ENCODE measurements around the gene PSMC3. TPM values are rescaled to one million over a fixed set of nuclear protein-coding genes. Genes with fewer than 3 reads are reported as not detected.

Gene PSMC3
- total and polyA plus RNA-seq, 2 of the 13 experiments (the other 11 are each of a cell fraction or from before 2014, with no cell fraction given) = 75.8 to 214 TPM

- TF ChIP-seq, protein P1, sequence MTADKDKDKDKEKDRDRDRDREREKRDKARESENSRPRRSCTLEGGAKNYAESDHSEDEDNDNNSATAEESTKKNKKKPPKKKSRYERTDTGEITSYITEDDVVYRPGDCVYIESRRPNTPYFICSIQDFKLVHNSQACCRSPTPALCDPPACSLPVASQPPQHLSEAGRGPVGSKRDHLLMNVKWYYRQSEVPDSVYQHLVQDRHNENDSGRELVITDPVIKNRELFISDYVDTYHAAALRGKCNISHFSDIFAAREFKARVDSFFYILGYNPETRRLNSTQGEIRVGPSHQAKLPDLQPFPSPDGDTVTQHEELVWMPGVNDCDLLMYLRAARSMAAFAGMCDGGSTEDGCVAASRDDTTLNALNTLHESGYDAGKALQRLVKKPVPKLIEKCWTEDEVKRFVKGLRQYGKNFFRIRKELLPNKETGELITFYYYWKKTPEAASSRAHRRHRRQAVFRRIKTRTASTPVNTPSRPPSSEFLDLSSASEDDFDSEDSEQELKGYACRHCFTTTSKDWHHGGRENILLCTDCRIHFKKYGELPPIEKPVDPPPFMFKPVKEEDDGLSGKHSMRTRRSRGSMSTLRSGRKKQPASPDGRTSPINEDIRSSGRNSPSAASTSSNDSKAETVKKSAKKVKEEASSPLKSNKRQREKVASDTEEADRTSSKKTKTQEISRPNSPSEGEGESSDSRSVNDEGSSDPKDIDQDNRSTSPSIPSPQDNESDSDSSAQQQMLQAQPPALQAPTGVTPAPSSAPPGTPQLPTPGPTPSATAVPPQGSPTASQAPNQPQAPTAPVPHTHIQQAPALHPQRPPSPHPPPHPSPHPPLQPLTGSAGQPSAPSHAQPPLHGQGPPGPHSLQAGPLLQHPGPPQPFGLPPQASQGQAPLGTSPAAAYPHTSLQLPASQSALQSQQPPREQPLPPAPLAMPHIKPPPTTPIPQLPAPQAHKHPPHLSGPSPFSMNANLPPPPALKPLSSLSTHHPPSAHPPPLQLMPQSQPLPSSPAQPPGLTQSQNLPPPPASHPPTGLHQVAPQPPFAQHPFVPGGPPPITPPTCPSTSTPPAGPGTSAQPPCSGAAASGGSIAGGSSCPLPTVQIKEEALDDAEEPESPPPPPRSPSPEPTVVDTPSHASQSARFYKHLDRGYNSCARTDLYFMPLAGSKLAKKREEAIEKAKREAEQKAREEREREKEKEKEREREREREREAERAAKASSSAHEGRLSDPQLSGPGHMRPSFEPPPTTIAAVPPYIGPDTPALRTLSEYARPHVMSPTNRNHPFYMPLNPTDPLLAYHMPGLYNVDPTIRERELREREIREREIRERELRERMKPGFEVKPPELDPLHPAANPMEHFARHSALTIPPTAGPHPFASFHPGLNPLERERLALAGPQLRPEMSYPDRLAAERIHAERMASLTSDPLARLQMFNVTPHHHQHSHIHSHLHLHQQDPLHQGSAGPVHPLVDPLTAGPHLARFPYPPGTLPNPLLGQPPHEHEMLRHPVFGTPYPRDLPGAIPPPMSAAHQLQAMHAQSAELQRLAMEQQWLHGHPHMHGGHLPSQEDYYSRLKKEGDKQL (CRISPR knock-in tag; IDR thresholded peaks at IDR 0.05; ENCODE audit: low read depth) = peak; percentile 41; the same call in 1 of the 2 replicates
- TF ChIP-seq ONECUT2 (CRISPR knock-in tag; IDR thresholded peaks at IDR 0.05) = peak; percentile 39; the same call in 1 of the 2 replicates
- TF ChIP-seq MAF1 (CRISPR knock-in tag; IDR thresholded peaks at IDR 0.05; ENCODE audit: borderline replicate concordance) = 0 out of 2 replicates have a peak, but pooled peaks have one; percentile 28
- TF ChIP-seq POLR2G (IDR thresholded peaks at IDR 0.05; ENCODE audit: low read depth, low read length) = peak; percentile 89
- 0 out of 2 replicates have a peak, but pooled peaks have one; percentile 25 for TF ChIP-seq ZSCAN22 (CRISPR knock-in tag; IDR thresholded peaks at IDR 0.05)
- TF ChIP-seq, protein P2, sequence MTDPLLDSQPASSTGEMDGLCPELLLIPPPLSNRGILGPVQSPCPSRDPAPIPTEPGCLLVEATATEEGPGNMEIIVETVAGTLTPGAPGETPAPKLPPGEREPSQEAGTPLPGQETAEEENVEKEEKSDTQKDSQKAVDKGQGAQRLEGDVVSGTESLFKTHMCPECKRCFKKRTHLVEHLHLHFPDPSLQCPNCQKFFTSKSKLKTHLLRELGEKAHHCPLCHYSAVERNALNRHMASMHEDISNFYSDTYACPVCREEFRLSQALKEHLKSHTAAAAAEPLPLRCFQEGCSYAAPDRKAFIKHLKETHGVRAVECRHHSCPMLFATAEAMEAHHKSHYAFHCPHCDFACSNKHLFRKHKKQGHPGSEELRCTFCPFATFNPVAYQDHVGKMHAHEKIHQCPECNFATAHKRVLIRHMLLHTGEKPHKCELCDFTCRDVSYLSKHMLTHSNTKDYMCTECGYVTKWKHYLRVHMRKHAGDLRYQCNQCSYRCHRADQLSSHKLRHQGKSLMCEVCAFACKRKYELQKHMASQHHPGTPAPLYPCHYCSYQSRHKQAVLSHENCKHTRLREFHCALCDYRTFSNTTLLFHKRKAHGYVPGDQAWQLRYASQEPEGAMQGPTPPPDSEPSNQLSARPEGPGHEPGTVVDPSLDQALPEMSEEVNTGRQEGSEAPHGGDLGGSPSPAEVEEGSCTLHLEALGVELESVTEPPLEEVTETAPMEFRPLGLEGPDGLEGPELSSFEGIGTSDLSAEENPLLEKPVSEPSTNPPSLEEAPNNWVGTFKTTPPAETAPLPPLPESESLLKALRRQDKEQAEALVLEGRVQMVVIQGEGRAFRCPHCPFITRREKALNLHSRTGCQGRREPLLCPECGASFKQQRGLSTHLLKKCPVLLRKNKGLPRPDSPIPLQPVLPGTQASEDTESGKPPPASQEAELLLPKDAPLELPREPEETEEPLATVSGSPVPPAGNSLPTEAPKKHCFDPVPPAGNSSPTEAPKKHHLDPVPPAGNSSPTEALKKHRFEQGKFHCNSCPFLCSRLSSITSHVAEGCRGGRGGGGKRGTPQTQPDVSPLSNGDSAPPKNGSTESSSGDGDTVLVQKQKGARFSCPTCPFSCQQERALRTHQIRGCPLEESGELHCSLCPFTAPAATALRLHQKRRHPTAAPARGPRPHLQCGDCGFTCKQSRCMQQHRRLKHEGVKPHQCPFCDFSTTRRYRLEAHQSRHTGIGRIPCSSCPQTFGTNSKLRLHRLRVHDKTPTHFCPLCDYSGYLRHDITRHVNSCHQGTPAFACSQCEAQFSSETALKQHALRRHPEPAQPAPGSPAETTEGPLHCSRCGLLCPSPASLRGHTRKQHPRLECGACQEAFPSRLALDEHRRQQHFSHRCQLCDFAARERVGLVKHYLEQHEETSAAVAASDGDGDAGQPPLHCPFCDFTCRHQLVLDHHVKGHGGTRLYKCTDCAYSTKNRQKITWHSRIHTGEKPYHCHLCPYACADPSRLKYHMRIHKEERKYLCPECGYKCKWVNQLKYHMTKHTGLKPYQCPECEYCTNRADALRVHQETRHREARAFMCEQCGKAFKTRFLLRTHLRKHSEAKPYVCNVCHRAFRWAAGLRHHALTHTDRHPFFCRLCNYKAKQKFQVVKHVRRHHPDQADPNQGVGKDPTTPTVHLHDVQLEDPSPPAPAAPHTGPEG (CRISPR knock-in tag; IDR thresholded peaks at IDR 0.05) = peak; percentile 99
- peak; percentile 65 for TF ChIP-seq HNRNPLL (IDR thresholded peaks at IDR 0.05; ENCODE audit: low read depth, low read length, poor library complexity, severe bottlenecking)
- TF ChIP-seq MED8 (CRISPR knock-in tag; IDR thresholded peaks at IDR 0.05; ENCODE audit: insufficient replicate concordance) = peak; percentile 23
- TF ChIP-seq, protein P3, sequence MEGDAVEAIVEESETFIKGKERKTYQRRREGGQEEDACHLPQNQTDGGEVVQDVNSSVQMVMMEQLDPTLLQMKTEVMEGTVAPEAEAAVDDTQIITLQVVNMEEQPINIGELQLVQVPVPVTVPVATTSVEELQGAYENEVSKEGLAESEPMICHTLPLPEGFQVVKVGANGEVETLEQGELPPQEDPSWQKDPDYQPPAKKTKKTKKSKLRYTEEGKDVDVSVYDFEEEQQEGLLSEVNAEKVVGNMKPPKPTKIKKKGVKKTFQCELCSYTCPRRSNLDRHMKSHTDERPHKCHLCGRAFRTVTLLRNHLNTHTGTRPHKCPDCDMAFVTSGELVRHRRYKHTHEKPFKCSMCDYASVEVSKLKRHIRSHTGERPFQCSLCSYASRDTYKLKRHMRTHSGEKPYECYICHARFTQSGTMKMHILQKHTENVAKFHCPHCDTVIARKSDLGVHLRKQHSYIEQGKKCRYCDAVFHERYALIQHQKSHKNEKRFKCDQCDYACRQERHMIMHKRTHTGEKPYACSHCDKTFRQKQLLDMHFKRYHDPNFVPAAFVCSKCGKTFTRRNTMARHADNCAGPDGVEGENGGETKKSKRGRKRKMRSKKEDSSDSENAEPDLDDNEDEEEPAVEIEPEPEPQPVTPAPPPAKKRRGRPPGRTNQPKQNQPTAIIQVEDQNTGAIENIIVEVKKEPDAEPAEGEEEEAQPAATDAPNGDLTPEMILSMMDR (CRISPR knock-in tag; IDR thresholded peaks at IDR 0.05) = no peak
- TF ChIP-seq UBTF (CRISPR knock-in tag; IDR thresholded peaks at IDR 0.05) = peak; percentile 23; the same call in 1 of the 2 replicates
- 0 out of 2 replicates have a peak, but pooled peaks have one; percentile 13 for TF ChIP-seq BRCA1 (CRISPR knock-in tag; IDR thresholded peaks at IDR 0.05)
These were observed at the start of gene PSMC3 (continued) for GRCh38 chr11:47426062-47426956.
